Heart right ventricle (tissue), 16 donors: Measurements from ENCODE around the gene HOXA1. TPM values are rescaled to one million over a fixed set of nuclear protein-coding genes. Genes with fewer than 3 reads are reported as not detected.
A peak's percentile ranks its signal among the peaks of the same experiment; 100 is the strongest.

ENCODE experiments used
- ATAC-seq, 8 donors: fragments of 200-7000 bp; cut with Tn5 transposase; one replicate each; pipeline ENCODE4 v1.9.1; 2020; ENCODE audit warnings: mild to moderate bottlenecking in 8 of 8, moderate library complexity in 8 of 8, moderate number of reproducible peaks in 1 of 8
- DNase-seq, 2 donors: peaks; one replicate each; pipeline ENCODE4 v3.0.0-alpha.2; 2020
- H3K27ac ChIP-seq, 10 donors: fragments of 200-600 bp; sonication (generic) in 2 of 10; one replicate each; pipeline versions ENCODE4 v1.5.0 to v1.8.0; 2020 to 2022; ENCODE audit warnings: mild to moderate bottlenecking in 3 of 10
- H3K27me3 ChIP-seq, 7 donors: fragments of 200-600 bp; one replicate each; pipeline ENCODE4 v1.8.0; 2021 to 2022; ENCODE audit warnings: mild to moderate bottlenecking in 2 of 7
- H3K36me3 ChIP-seq, 9 donors: fragments of 200-600 bp; sonication (generic) in 1 of 9; one replicate each; pipeline versions ENCODE4 v1.5.0 to v1.8.0; 2020 to 2022; ENCODE audit warnings: mild to moderate bottlenecking in 2 of 9
- H3K4me1 ChIP-seq, 9 donors: fragments of 200-600 bp; sonication (generic) in 1 of 9; one replicate each; pipeline versions ENCODE4 v1.5.0 to v1.8.0; 2020 to 2022; ENCODE audit warnings: mild to moderate bottlenecking in 4 of 9
- H3K4me3 ChIP-seq, 10 donors: fragments of 200-600 bp; sonication (generic) in 2 of 10; one replicate each; pipeline versions ENCODE4 v1.5.0 to v1.8.0; 2020 to 2022; ENCODE audit warnings: mild to moderate bottlenecking in 7 of 10, moderate library complexity in 2 of 10
- H3K9me3 ChIP-seq, 11 donors: fragments of 200-600 bp in 10 of 11; sonication (generic) in 2 of 11; one replicate each; pipeline versions ENCODE4 v1.5.0 to v1.8.0; 2013 to 2022; ENCODE audit warnings: mild to moderate bottlenecking in 2 of 11, control low read depth in 1 of 11, moderate library complexity in 1 of 11
- WGBS, 2 donors: extraction: QIAGEN DNeasy Blood & Tissue Kit; methylation state at CpG; one replicate each; pipeline ENCODE4 v1.1.7; 2013; ENCODE audit warnings: inconsistent platforms in 1 of 2; 5-methylcytosine and 5-hydroxymethylcytosine counted together
- intact Hi-C, 10 donors: fragments of 100-400 bp; cut with DNase I; formaldehyde crosslinking; loops; one replicate each; pipeline versions ENCODE4 v1.11.1 to v1.14.2; 2022
- polyA plus RNA-seq, 2 donors: library from polyadenylated mRNA; stranded (reverse); fragments of 200-250 nt; gene quantifications; one replicate each; pipeline ENCODE4 v1.2.3, GENCODE V29; 2013
- total RNA-seq, 10 donors: library from RNA; stranded (reverse); fragmentation: NEBNext Ultra II Directional in 3 of 10; extraction: Animal tissue kit (Norgen Biotek cat#: 25700) in 3 of 10; gene quantifications; one replicate each; pipeline versions ENCODE4 v1.2.1 to v1.2.4, GENCODE V29; 2021 to 2023
- TF ChIP-seq, protein P1 (sequence below), 9 donors: fragments of 200-600 bp; sonication (generic) in 2 of 9; IDR thresholded peaks; one replicate each; pipeline versions ENCODE4 v1.5.0 to v1.8.0; 2021 to 2022; ENCODE audit warnings: antibody characterized with exemption in 9 of 9, mild to moderate bottlenecking in 5 of 9, moderate library complexity in 1 of 9
- donor health status: Arrhythmogenic right ventricular cardiomyopathy.
- donor health status: ischemic (EF 13 %, LVEDD 7.1; RV severe dilation, severe dysfunction).
- donor health status: healthy with polysubstance abuse.
- donor health status: DM: no; HTN: yes; CAD: no.
- donor health status: DM: no; HTN: no; CAD: no.
- donor health status: ischemic (EF 25% LVEDD 6.9; RV normal size, moderate dysfunction).
- donor health status: ischemic (EF 25% LVEDD 5.7; RV mildly dilated, moderate dysfunction).
- donor health status: healthy.
- donor health status: DM: yes; HTN: yes; CAD: no.
- donor health status: Ischemic cardiomyopathy.
- donor health status: ischemic (EF 35%, LVEDD 5.7; RV mildly dilated, moderate dysfunction).
- donor health status: nonischemic (EF 11% LVEDD 7.7; RV severe dilation, severe dysfunction).
- donor health status: DM: yes; HTN: yes; CAD: no.
- donor health status: PGD.
- donor health status: ischemic (EF 29% LVEDD 5.4; RV normal size, mild dysfunction).
- donor health status: nonischemic (EF 23%, LVEDD 6.1; RV moderate dilation, normal function).

HOXA1 gene
- total and polyA plus RNA-seq, 12 donors = 0.07 to 0.37 (median 0.15) TPM; not detected in 9

DNA sequence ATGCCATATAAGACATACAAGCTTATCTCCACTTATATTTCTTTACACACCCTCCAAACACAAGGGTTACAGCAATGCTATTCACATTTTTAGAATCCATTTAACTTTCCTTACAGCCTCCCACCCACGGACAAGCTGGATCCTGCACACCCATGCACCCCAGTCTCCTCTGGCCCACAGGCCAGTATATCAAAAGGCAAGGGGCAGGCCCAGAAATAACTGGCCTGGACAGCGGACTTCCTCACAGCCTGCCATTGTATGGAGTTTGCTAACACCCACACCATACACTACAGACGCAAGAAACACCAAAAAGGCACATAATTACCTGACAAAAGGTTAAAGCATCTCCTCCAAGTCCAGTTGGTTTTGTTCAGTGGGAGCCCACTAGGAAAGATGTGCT is 22.8 kb upstream of the HOXA1 start:
- H3K27ac ChIP-seq = peak overlapping the region in 2 of 10 donors; percentile 64 to 82
- intact Hi-C loops = no loop called here
- peak overlapping the region in 2 of 10 donors; percentile 24 to 42 for H3K4me3 ChIP-seq
- H3K36me3 ChIP-seq = no peaks in the 10 kb centered on the region
- H3K9me3 ChIP-seq = no peaks in the 10 kb centered on the region
- DNase-seq (no peak), ATAC-seq (no peak)
- TF ChIP-seq, protein P1, sequence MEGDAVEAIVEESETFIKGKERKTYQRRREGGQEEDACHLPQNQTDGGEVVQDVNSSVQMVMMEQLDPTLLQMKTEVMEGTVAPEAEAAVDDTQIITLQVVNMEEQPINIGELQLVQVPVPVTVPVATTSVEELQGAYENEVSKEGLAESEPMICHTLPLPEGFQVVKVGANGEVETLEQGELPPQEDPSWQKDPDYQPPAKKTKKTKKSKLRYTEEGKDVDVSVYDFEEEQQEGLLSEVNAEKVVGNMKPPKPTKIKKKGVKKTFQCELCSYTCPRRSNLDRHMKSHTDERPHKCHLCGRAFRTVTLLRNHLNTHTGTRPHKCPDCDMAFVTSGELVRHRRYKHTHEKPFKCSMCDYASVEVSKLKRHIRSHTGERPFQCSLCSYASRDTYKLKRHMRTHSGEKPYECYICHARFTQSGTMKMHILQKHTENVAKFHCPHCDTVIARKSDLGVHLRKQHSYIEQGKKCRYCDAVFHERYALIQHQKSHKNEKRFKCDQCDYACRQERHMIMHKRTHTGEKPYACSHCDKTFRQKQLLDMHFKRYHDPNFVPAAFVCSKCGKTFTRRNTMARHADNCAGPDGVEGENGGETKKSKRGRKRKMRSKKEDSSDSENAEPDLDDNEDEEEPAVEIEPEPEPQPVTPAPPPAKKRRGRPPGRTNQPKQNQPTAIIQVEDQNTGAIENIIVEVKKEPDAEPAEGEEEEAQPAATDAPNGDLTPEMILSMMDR (IDR thresholded peaks at IDR 0.05) = no peak
- H3K4me1 ChIP-seq = peaks cover 0 to 17% (median 4%) of the 10 kb centered on the region in 9 donors
- 12 to 27% methylated on average over 3 of the region's 3 CpGs for WGBS, 2 donors
- peaks cover 20 to 97% (median 96%) of the 10 kb centered on the region in 7 donors for H3K27me3 ChIP-seq

DNA sequence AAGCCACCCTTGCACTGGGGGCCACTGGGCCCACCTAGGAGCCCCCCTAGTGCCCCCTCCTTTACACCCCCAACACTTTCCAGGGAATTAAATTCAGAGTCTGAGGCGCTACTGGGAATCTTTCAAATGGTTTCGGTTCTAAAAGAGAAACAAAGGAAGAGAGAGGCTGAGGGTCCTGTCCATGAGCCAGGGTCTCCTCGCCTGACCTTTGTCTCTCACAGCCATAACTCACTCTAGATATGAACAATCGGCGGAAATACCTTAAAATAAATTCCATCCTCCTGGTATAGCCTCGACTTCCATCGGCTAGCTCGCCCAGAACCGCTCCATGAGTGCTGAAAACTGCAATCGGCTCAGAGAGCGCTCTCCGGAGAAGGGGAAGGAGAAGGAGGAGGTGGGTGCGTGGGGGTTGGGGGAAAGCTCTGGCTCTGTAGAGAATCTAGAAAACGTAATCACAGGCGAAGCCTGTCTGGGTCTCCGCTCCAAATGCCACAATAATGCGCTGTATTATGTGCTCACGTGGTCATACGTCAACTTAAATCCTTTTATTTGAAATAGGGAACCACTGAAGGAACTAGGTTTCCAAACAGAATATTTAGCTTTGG is 22.2 kb upstream of the HOXA1 start:
- H3K4me1 ChIP-seq = peaks cover 0 to 17% (median 4%) of the 10 kb centered on the region in 9 donors
- intact Hi-C loops = no loop called here
- peak overlapping the region in 4 of 10 donors; percentile 18 to 42 (median 23) for H3K4me3 ChIP-seq
- DNase-seq (no peak), ATAC-seq (peak in 1 of 8 donors; percentile 22)
- WGBS, 2 donors = 9 to 13% methylated on average over 19 of the region's 19 CpGs
- no peaks in the 10 kb centered on the region for H3K9me3 ChIP-seq
- H3K27ac ChIP-seq = peak overlapping the region in 4 of 10 donors; percentile 18 to 82 (median 42)
- TF ChIP-seq, protein P1 (IDR thresholded peaks at IDR 0.05) = no peak
- no peaks in the 10 kb centered on the region for H3K36me3 ChIP-seq
- H3K27me3 ChIP-seq = peaks cover 17 to 97% (median 96%) of the 10 kb centered on the region in 7 donors

DNA sequence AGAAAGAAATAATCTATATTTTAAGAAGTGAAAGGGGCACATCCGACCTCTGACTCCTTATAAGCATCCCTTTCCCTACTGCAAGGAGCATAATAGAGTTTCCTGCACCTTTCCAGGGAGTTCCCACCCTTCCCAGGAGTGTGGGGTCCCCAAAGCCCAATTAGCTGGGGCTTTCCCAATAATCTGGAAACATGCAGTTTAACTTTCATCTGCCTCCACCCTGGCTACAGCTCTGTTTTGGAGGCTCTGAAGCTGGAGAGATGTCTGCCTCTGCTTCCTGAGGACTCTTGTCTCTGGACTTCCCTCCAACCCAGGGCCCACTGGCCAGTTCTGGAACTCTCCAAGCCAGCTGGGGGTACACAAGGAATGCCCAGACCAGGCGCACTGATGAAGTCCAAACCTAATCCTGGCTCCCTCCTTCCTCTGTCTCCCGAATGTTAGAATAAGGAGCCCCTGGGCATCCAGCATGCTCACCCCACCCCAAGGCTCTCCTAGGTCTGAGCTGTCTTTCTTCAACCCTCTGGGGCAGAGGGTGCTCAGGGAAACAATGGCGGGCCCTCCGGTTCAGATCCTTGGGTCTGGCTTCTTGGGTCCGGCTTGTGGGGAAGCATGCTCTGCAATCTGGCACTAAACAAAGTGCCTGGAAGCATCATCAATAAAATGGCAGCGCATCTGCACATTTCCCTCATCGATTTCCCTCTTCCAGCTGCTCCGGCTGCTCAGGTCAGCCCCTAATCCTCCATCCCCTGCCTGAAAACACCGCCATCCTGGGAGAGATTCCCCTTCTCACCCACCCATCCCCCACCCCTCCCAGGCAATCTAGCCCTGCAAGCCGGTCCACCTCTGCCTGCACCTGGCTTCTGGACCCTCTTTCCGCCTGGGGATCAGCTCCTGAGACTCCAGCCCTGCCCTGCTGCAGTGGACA is 21.4 kb upstream of the HOXA1 start:
- ATAC-seq = peak in 1 of 8 donors; percentile 14
- intact Hi-C loops = no loop called here
- no peak for DNase-seq
- peak overlapping the region in 4 of 10 donors; percentile 18 to 82 (median 42) for H3K27ac ChIP-seq
- no peaks in the 10 kb centered on the region for H3K9me3 ChIP-seq
- WGBS, 2 donors = 6 to 15% methylated on average over 12 of the region's 12 CpGs
- peaks cover 18 to 97% (median 96%) of the 10 kb centered on the region in 7 donors for H3K27me3 ChIP-seq
- H3K4me3 ChIP-seq = peak overlapping the region in 4 of 10 donors; percentile 18 to 42 (median 23)
- H3K4me1 ChIP-seq = peaks cover 0 to 17% (median 4%) of the 10 kb centered on the region in 9 donors
- H3K36me3 ChIP-seq = no peaks in the 10 kb centered on the region
- TF ChIP-seq, protein P1 (IDR thresholded peaks at IDR 0.05) = no peak
